ENCODE results near the gene AKAP13. TPM values are rescaled to one million over a fixed set of nuclear protein-coding genes. Genes with fewer than 3 reads are reported as not detected.

Gene AKAP13
- polyA plus RNA-seq, 5 donors, result 73.8 to 98.5 (median 87.9) TPM

DNA sequence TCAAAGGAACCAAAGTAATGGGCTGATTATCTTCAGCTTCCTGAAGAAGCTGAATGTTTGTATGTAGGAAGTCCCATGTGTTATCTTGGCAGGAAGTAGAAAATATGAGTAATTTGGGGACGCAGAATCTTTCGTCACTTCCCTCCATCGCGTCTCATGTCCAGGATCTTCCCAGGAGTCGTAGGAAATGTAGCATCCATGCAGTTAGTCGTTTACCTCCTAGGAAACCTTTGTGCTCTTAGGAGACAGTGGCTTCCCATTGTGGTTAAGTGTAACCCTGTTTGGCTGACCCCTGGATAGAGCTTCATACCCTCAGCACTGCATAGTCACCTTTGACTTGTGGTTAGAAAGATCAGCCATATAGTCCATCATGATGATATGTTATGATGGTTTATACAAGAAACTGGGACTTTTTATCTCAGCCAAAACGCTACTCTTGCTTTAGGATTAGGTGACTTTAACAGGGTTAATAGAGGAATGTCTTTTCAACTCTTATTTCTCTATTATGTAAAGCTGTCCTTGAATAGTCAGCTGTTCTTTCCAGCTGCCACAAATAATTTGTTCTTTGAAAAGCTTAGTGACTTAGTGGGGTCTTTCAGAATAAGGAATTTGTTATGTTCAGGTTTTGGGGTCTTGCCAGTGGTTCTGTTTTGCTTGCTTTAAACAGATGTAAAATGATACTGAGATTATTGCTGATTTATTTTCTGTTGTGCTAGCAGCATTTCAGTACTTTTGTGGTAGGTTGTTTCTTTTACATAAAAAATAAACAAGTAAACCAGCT lies 322.1 kb downstream of the AKAP13 start:
- peak; percentile 51 to 52 for DNase-seq

DNA sequence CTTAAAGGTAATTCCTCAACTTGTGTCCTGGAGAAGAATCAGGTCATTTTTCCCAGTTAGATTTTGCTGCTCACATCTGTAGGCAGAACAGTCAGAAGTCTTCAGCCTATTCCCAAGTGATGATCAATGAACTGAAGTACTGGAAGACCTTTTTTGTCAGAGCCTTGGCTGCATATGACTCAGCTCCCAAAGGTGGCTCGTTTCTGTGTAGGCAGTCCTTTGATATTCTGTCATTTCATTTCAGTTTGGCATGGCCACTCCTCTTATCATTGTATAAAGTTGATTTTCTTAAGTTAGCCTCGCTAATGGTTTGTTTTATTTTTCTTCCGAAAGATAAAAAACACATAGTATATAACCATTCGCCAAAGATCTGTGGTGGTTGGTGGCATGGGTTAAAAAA lies 323.7 kb downstream of the AKAP13 start:
- no peak for DNase-seq

DNA sequence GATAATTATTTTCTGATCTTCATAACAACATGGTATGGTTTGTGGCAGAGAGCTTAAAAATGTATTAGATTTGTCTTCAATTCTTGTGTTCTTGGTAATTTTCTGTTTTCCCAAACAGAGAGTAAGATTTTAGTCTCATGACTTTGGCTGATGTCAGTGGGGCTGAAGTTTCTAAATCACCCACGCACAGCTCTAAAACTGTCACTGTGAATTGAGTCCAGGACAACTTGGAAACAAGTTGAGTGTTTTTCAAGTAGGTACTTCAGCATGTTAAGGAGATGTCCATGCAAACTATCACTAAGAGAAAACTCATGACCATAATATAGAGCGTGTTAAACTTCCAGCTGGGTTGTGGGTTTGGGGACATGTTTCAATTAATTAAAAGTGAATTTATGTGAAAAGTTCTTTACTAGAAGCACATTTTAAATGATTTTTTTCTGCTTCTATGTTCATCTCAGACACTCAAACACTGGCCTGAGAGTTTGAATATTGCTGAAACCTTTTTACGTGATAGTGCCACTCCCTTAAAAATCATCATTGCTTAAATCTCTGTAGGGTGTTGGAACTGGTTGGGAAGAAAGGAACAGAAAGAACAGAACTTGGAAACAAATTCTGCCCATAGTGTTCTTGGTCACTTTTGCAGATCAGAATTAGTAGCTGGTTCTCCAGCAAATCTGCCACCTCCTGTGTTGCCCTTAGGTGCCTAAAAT lies 324.5 kb downstream of the AKAP13 start:
- no peak for DNase-seq

DNA sequence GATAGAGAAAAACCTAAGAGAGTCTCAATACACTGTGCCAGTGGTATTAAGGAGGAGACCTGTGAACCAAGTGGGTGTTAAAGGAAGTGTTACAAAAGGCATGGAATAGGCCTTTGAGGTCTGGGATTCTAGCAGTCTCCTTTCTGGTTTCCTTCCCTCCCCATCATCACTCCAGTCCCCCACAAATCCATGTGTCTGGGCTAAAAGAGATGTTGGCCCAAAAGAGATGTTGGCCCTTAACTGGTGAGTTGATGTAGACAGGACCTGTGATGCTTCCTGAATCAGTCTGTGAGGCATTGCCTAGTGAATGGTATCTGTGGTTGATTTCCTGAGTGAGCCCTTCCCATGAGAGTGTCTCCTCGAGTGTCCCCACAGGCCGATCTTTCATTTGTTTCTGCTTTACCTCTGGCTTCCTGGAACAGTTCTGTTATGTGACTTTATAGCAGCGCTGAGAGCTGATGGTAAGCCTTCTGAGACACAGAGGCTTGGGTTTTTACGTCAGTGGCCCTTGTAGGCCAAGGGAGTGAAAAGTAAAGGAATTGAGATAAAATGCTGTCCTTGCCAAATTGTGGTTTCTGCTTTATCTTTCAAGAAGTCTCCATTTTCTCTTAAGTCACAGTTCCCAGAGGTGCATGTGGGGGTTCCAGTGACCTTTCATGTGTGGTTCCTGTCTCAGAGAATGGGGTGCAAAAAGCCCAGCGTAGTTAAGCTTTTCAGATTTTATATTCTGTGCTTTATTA lies 326.5 kb downstream of the AKAP13 start:
- no peak for DNase-seq

DNA sequence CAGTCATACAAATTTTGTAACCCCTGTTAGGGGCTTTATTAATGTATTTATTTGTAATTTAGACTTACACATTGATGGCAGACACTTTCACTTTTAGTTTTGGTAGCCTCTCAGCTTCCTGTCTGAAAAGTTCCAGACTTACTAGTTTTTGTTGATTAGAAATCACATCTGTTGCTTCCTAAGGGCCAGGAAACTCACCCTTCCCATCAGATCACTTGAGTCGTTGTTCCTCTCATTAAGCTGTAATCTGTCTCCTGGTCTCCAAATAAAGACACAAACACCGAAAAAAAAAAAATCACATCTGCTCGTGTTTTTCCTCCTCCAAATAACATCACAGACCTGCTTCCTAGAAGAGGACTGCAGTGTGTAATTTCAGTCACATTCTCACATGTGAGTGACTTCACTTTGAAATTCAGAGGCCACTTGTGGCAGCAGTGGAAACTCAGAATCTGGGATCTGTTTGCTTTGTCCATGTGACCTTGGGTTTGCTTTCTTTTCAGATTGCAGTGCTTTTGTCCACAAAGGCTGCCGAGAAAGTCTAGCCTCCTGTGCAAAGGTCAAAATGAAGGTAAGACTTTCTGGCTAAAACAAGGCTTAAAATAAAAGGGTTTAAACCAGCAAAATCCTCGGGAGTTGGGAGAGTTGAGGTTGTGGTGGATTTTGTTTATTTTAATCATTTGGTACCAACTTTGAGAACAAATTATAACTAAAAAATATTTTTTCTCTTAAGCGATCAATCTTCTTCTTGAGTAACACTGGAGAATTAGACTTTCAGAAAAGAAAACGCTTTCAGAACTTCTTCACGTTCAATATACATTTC lies 327.3 kb downstream of the AKAP13 start:
- peak in 1 of 2 donors; percentile 41 for DNase-seq

DNA sequence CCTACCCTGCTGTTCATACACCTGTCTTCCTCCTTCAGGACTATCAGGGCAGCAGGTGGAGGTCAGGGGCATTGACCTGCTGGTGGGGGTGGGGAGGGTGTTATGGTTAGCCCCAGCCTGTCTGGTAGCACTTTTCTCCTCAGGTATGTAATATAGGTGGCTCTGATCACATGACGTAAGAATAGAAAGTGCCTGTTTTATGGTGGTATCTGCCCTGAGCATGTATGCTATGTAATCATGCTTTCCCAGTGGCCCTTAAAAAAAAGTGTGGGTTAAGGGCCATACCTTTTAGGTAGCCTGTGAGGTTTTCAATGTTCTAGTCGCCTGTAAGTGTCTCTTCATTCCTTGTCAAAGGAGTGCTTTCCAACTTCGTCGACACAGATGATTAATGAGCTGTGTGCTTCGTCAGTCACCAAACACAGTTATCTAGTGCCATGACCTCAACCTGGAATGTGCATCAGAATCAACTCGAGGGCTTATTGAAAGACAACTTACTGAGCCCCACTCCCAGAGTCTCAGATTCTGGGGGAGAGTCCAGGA lies 328.1 kb downstream of the AKAP13 start:
- no peak for DNase-seq

DNA sequence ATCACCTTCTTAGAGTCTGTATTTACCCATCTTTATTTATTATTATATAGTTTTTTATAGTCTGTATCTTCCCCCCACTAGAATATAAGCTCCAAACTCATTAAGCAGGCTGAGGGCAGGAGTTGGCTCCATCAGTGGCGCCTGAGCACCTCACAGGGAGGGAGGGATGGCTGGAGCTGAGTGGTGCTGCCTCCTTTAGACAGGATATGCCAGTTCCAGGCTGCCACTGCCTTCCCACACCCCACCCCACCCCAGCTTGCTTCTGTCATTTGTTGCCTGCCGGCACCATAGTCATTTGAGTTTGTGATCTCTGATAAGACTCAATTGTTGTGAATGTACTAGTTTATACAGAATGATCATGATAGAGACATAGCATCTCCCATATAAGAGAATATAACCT lies 328.8 kb downstream of the AKAP13 start:
- DNase-seq, result no peak

DNA sequence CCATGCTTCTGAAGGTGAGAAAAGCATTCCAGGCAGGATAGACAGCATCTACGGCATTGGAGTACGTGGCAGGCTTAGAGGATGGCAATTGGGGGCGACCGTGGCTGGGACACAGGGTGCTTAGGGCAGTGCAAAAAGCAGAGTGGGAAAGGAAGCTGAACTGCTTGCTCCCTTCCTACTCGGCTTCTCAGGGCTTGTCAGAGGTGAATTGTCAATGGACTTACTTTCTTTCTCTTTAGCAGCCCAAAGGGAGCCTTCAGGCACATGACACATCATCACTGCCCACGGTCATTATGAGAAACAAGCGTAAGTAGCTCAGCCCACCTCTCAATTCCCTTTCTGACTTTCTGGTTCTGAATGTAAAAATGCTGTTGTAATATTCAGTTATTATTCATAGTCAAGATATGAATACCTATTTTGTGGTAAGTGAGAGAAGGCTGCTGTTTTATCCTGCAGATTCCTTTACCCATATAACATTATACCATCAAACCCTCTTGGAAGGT lies 330.0 kb downstream of the AKAP13 start:
- no peak for DNase-seq

DNA sequence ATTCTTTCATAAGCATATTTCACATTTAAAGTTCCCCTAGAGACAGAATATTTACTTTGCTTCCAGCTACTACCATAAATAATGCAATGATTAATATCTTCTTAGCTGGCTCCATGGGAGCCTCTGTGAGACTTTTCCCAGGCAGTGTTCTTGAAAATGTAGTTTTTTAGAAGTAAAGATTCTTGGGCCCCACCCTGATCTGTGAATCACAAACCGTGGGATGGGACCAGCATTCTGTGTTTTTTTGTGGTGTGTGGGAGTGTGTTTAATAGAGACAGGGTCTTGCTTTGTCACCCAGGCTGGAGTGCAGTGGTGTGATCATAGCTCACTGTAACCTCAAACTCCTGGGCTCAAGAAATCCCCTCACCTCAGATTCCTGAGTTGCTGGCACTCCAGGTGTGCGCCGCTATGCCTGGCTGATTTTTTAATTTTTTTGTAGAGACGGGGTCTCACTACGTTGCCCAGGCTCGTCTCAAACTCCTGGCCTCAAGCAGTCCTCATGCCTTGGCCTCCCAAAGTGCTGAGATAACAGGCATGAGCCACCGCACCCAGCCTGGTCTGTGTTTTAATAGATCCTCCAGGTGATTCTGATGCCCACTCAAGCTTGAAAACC lies 331.3 kb downstream of the AKAP13 start:
- DNase-seq, result no peak

DNA sequence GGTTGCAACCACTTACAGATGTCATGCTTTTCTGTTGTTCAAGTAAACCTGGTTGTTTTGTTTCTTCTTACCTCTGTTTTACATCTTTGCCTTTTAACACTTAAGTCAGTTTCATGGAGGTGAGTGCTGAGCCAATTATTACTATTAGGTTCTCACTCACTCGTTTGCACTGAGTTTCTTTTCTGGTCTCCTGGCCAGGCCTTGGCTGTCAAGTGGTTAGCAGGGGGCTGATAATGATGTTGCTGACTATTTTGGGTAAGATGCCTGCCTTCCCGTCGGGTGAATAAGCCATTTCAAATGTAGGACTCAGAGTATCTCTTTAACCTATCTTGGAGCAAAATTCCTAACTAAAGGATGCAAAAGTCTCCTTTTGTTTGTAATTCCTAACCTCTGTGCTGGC lies 335.9 kb downstream of the AKAP13 start:
- no peak for DNase-seq

DNA sequence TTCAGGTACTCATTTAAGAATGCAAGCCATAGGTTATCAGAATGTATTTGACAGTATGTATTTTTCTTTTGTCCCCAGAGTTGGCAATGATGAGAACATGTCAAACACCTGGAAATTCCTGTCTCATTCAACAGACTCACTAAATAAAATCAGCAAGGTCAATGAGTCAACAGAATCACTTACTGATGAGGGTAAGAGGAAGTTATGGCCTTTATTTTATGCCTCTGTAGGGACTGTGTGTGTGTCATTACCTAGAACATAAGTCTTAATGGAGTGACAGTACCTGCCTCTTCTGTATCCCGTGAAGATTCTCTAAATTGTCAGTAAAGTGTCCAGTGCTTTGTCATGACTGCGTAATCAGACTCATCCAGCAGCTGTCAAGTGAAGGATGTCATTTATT lies 336.8 kb downstream of the AKAP13 start:
- DNase-seq, result no peak

DNA sequence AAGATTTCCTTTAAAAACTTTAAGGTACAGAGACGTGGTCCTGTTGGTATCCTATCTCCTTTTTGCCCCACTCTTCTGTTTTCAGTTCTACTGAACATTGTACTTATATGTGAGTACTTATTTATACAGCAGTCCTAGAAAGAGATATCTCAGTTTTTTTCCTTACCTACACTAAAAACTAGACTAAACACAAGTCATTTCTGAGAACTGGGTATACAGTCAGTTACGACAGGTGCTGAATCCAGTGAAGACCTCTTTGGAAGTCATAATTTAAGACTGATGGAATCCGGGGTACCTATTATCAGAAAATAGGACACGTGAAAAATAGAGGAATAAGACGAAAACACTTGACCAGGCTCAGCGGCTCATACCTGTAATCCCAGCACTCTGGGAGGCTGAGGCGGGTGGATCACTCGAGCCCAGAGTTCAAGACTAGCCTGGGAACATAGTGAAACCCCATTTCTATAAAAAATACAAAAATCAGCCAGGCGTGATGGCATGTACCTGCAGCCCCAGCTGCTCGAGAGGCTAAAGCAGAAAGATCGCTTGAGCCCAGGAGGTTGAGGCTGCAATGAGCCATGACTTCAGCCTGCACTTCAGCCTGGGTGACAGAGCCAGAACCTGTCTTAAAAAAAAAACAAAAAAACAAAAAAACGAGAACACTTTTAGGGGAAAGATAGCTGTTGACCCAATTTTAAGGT lies 338.0 kb downstream of the AKAP13 start:
- DNase-seq, result no peak

DNA sequence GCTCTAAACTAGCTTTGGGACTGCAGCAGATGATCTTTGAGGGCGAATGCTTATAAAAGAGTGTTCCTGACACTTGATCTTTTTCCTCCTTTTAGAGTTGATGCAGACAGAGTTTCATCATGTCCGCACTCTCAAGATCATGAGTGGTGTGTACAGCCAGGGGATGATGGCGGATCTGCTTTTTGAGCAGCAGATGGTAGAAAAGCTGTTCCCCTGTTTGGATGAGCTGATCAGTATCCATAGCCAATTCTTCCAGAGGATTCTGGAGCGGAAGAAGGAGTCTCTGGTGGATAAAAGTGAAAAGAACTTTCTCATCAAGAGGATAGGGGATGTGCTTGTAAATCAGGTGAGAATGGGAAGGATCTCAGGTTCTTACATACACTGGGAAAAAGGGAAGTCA lies 338.6 kb downstream of the AKAP13 start:
- DNase-seq, result no peak

DNA sequence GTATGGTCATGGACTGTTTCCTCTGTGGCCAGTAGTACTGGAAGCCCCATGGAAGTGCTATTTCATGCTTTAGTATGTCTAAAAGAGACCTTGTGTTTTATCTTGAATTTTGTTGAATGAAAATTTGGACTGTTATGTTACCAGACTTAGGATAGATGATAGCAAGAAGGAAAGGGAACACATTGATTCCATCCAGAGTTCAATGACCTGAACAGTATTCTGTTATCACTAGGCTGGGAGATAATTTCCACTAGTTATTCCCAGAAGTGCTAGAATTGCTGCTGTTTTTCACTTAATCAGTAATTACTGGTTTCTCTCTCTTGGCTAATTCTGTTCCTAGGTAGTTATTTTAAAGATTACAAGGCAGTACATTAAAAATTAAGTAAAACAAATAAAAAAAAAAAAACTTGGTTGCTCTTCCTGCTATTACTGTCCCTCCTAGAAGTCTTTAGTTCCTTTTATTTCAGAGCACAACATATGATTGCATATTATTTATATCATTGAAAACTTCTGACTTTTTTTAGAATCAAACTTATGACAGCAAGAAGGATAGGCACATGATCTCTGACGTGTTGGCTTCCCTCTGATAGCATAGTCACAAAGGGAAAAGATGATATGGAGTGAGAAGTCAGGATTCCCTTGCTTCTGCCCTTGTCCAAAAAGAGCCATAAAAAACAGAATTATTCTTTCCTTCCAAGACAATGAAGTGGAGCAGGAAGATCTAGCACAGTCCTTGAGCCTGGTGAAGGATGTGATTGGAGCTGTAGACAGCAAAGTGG lies 342.2 kb downstream of the AKAP13 start:
- no peak for DNase-seq

DNA sequence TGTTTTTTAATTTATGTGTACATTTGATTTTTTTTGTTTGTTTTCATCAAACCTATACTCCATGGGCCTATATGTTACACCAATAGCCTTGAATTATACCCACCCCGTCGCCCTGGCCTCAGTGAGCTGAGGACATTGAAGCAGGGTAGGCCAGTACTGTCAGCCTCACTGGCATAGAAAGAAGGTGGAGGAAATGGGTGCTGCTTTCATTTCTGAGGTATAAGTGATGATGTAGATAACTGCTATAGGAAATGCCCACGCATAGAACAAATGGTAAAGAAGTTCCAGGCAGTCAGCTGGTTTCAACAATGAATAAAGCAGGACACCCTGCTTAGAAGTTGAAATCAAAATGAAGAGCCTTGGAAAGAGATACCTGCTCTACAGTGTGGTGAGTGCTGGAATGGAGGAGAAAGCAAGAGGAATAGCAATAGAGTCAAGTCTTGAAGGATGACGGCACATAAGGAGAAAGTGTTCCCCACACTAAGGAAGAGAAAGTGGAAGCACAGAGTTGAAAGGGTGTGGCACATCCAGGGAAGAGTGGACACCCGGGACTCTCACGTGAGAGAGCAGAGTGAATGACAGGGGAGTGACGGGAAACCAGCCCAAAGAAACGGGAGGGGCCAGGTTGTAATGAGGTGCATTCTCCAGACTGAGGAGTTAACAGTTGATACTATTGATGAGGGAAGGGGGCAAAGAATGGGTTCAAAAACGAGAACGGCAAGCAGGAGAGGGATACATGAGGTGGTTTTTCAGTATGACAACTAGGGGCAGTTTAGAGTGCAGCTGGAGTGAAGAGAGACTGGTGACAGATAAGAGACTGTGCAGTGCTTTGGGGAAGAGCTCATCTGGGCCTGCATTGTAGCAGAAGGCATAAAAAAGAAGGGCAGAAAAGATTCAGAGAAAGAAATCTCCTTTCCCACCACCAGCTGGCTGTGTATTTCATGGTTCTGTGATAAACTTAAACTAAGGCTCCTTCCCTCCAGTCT lies 343.9 kb downstream of the AKAP13 start:
- no peak for DNase-seq

DNA sequence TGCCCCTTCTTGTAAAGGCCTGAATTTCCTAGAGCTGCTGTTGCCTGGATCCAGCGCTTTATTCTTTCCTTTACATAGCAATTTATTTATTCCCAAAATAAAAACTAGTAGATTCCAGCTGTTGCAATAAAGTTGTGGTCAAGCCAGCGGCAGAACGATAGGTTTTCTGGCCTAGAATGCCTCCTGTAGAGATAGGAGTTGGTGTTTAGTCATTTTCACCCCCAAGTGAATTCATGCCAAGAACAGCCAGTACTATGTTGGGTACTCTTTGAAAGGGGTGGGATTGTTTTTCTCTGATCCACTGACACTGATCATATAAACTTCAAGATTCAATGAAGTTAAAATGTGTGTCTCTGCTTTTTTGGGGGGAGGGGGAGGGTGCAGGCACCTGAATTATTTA lies 344.6 kb downstream of the AKAP13 start:
- no peak for DNase-seq

DNA sequence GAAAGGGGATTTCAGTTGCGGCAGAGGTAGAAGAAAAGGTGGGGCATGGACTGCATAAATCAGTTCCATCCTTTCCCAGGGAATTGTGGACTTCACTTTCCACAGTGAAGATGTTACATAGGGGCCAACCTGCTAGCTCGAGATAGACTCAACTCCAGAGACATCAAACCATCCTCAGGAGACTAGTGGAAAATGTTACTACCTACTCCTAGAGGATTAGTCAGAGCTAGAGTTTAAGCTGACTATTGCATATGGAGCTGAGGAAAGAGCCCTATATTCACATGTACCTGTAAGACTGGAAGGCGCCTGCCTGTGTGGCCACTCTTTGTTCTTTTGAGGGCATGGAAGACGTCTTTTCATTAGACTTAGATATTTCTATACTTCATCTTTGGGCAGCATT lies 345.2 kb downstream of the AKAP13 start:
- no peak for DNase-seq

DNA sequence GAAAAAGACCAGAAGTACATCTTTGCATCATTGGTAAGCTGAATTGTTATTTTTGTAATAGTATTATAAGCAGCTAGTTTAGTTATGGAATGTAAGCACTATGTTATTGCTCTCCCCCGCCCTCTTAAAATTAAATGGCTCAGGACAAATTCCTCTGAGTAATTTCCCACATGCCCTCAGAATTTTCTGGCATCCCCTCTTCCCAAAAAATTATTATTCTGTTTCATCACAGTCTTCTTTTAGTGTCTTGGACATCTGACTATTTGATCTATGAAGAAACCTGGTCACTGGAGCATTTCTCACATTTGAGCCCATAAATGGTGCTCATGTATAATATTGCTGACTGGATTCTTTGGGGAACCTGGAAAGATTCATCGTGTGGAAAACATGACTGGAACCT lies 346.1 kb downstream of the AKAP13 start:
- no peak for DNase-seq
